K562 (cell line): ENCODE measurements around the gene P2RX3. TPM values are rescaled to one million over a fixed set of nuclear protein-coding genes. Genes with fewer than 3 reads are reported as not detected.

Experiments
- ARID1B ChIP-seq: fragments of 450-650 bp; IDR thresholded peaks from 2 replicates; pipeline ENCODE4 v1.6.1; 2016; ENCODE audit warnings: antibody characterized with exemption, mild to moderate bottlenecking, inconsistent platforms
- CHD1 ChIP-seq: fragments of 200-600 bp; sonication (generic); IDR thresholded peaks from one replicate; pipeline ENCODE4 v1.6.1; 2012; ENCODE audit warnings: mild to moderate bottlenecking, moderate library complexity, low read length, inconsistent platforms
- ERF ChIP-seq: fragments of 450-650 bp; formaldehyde crosslinking; IDR thresholded peaks from 2 replicates; pipeline ENCODE4 v1.4.0; 2020; ENCODE audit warnings: mild to moderate bottlenecking, mixed read lengths
- JUND ChIP-seq, 2 experiments: IDR thresholded peaks; 2 replicates in 1 of 2; 3 replicates in 1 of 2; pipeline ENCODE4 v1.6.1; 2011; ENCODE audit warnings: borderline replicate concordance in 2 of 2, low read depth in 2 of 2, low read length in 2 of 2, improper control_type of control experiment in 1 of 2, missing biosample characterization in 1 of 2, missing genetic modification characterization in 1 of 2, missing genetic modification reagents in 1 of 2
- LEF1 ChIP-seq: fragments of 450-650 bp; IDR thresholded peaks from 2 replicates; pipeline ENCODE4 v1.6.1; 2016; ENCODE audit warnings: mild to moderate bottlenecking
- MBD2 ChIP-seq: sonication (generic); IDR thresholded peaks from 2 replicates; pipeline ENCODE4 v1.6.1; 2016; ENCODE audit warnings: low read depth, borderline replicate concordance
- MGA ChIP-seq: fragments of 450-650 bp; IDR thresholded peaks from 2 replicates; pipeline ENCODE4 v1.6.1; 2016; ENCODE audit warnings: mild to moderate bottlenecking, moderate library complexity
- MTF1 ChIP-seq: fragments of 250-450 bp; sonication (Bioruptor Pico); IDR thresholded peaks from 2 replicates; pipeline ENCODE4 v1.9.0; 2021; ENCODE audit warnings: moderate library complexity, mild to moderate bottlenecking, inconsistent platforms, borderline replicate concordance
- MYNN ChIP-seq, 2 experiments: sonication (generic); formaldehyde crosslinking in 1 of 2; IDR thresholded peaks; 2 replicates each; pipeline versions ENCODE4 v1.5.0 to v1.6.1; 2016 to 2020; ENCODE audit warnings: antibody characterized with exemption in 1 of 2, missing genetic modification reagents in 1 of 2
- NFE2 ChIP-seq: IDR thresholded peaks from 2 replicates; pipeline ENCODE4 v1.6.1; 2014; ENCODE audit warnings: antibody characterized with exemption, low read depth
- PKNOX1 ChIP-seq: fragments of 450-650 bp; IDR thresholded peaks from 2 replicates; pipeline ENCODE4 v1.6.1; 2016
- POLR2A ChIP-seq: fragments of 450-650 bp; conservative IDR thresholded peaks from 2 replicates; pipeline ENCODE4 v1.6.1; 2016
- POLR2AphosphoS2 ChIP-seq: IDR thresholded peaks from 2 replicates; pipeline ENCODE4 v1.6.1; 2012; ENCODE audit warnings: low read length, improper control_type of control experiment
- SPI1 ChIP-seq: IDR thresholded peaks from 2 replicates; pipeline ENCODE4 v1.6.1; 2011; ENCODE audit warnings: low read depth, low read length, control low read depth, borderline replicate concordance
- ZFP30 ChIP-seq: fragments of 250-450 bp; sonication (Bioruptor Pico); IDR thresholded peaks from 2 replicates; pipeline ENCODE4 v1.8.0; 2022; ENCODE audit warnings: moderate library complexity, mild to moderate bottlenecking, inconsistent platforms, borderline replicate concordance
- polyA plus RNA-seq, 8 experiments: library from polyadenylated mRNA; depleted of rRNA in 4 of 8; stranded (reverse) in 5 of 8; unstranded in 3 of 8; fragments of >200 nt; fragmentation: Nextera tagmentation in 2 of 8; fragmentation: Illumina TruSeq in 1 of 8; extraction: Ambion mirVana in 2 of 8; extraction: Trizol in 1 of 8; gene quantifications; 2 replicates each; pipeline versions ENCODE4 v1.2.1 to v1.2.3, GENCODE V29; 2011 to 2014; ENCODE audit warnings: inconsistent platforms in 1 of 8, missing spikeins in 1 of 8
- total RNA-seq, 7 experiments: library from RNA; depleted of rRNA in 6 of 7; stranded (reverse); fragments of >200 nt in 6 of 7; fragmentation: Illumina TruSeq in 2 of 7; extraction: Trizol in 2 of 7; gene quantifications; 2 replicates each; pipeline versions ENCODE4 v1.2.1 to v1.2.3, GENCODE V29; 2011 to 2021; ENCODE audit warnings: low replicate concordance in 1 of 7

P2RX3 gene
- total and polyA plus RNA-seq, 9 of the 15 experiments (the other 6 are each of a cell fraction or from before 2014, with no cell fraction given), result not detected

DNA sequence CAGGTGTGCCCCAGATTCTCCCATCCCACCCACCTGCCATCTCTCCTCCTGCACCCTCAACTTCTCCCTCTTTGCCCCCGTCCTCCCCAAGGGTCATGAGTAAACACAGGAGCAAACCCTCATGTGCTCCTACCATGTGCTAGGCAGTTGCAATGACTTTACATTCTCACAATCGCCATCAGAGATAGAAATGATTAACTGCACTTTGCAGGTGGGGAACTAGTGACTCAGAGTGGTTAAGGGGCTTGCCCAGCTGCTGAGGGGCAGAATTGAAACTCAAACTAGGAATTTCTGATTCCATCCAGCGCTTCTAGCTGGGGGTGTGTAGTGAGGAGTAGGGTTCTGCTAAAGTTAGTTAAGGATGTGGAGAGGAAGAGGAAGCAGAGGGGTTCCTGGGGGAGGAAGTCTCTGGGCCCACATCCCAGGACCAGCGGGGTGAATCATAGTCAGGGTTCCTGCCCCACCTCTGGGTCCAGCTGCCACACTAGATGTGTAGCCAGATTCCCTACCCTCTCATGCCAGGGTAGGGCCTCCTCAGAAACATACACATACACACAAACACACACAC lies 68.3 kb downstream of the P2RX3 start (continued):
- 0 out of 2 replicates have a peak, but pooled peaks have one; percentile 24 for TF ChIP-seq MGA
- no peak for TF ChIP-seq CHD1
- peak; percentile 24; the same call in 1 of the 2 replicates for TF ChIP-seq JUND (IDR thresholded peaks at IDR 0.05; ENCODE audit: borderline replicate concordance, low read depth, low read length)
- no peak for TF ChIP-seq JUND (tag; IDR thresholded peaks at IDR 0.05; ENCODE audit: borderline replicate concordance, low read depth, low read length)
- peak; percentile 34; the same call in 1 of the 2 replicates for TF ChIP-seq SPI1
- TF ChIP-seq LEF1, result no peak
- TF ChIP-seq MBD2, result 0 out of 2 replicates have a peak, but pooled peaks have one; percentile 23
- peak; percentile 59 for TF ChIP-seq POLR2A
- TF ChIP-seq ERF (CRISPR knock-in tag), result no peak
- 0 out of 2 replicates have a peak, but pooled peaks have one; percentile 20 for TF ChIP-seq ARID1B
- TF ChIP-seq PKNOX1, result 0 out of 2 replicates have a peak, but pooled peaks have one; percentile 5
- peak; percentile 5; the same call in 1 of the 2 replicates for TF ChIP-seq POLR2AphosphoS2
- TF ChIP-seq ZFP30, result no peak
- TF ChIP-seq MYNN (IDR thresholded peaks at IDR 0.05), result peak; percentile 52; the same call in 1 of the 2 replicates
- no peak for TF ChIP-seq MYNN (CRISPR knock-in tag; IDR thresholded peaks at IDR 0.05)
- peak; percentile 49 for TF ChIP-seq NFE2
- TF ChIP-seq MTF1 (CRISPR knock-in tag), result no peak
